HEK293 (cell line): ENCODE measurements around the gene SOCS1.

Experiments
- CTCF ChIA-PET: fragments of 350-600 bp; formaldehyde crosslinking; extraction: SDS; loops from one replicate; lab custom pipeline; 2021; ENCODE audit warnings: antibody characterized with exemption; lab: Yijun Ruan, JAX
- POLR2A ChIA-PET: fragments of 300-600 bp; formaldehyde crosslinking; extraction: SDS; loops from one replicate; lab custom pipeline; 2020; ENCODE audit warnings: antibody characterized with exemption, inconsistent platforms; lab: Yijun Ruan, JAX
- H3K27ac ChIP-seq: fragments of 200-500 bp; sonication (Bioruptor generic); 2 replicates; pipeline ENCODE4 v1.5.1; 2014; ENCODE audit warnings: low read depth, low read length, control low read depth, inconsistent platforms; ENCODE audit errors: extremely low read depth
- H3K36me3 ChIP-seq, 2 experiments: fragments of 200-500 bp in 1 of 2; sonication (Bioruptor generic) in 1 of 2; 1 replicate in 1 of 2; 2 replicates in 1 of 2; pipeline ENCODE4 v1.5.1; 2014 to 2017; ENCODE audit warnings: inconsistent platforms in 2 of 2, low read length in 2 of 2; ENCODE audit not compliant: control insufficient read depth in 2 of 2, insufficient read depth in 1 of 2
- H3K4me1 ChIP-seq: fragments of 200-500 bp; sonication (Bioruptor generic); 2 replicates; pipeline ENCODE4 v1.5.1; 2014; ENCODE audit warnings: mild to moderate bottlenecking, low read length, inconsistent platforms; ENCODE audit not compliant: control insufficient read depth, insufficient read depth
- H3K4me3 ChIP-seq: 2 replicates; pipeline ENCODE4 v1.5.1; 2011; ENCODE audit warnings: low read depth, mild to moderate bottlenecking, control low read depth, low read length, moderate library complexity
- H3K9me3 ChIP-seq: fragments of 200-500 bp; sonication (Bioruptor generic); 2 replicates; pipeline ENCODE4 v1.5.1; 2014; ENCODE audit warnings: low read depth, low read length, inconsistent platforms; ENCODE audit not compliant: control insufficient read depth, insufficient read depth
- BCL11B ChIP-seq: fragments of 450-650 bp; formaldehyde crosslinking; IDR thresholded peaks from 2 replicates; pipeline ENCODE4 v1.5.1; 2016; ENCODE audit warnings: low read depth, missing biosample characterization, missing genetic modification characterization
- GFI1B ChIP-seq: fragments of 450-650 bp; formaldehyde crosslinking; IDR thresholded peaks from 2 replicates; pipeline ENCODE4 v1.5.1; 2016; ENCODE audit warnings: missing biosample characterization, missing genetic modification characterization
- GLI2 ChIP-seq: fragments of 450-650 bp; formaldehyde crosslinking; IDR thresholded peaks from 2 replicates; pipeline ENCODE4; 2017; ENCODE audit warnings: missing biosample characterization, missing genetic modification characterization, low read depth, borderline replicate concordance
- KLF1 ChIP-seq: fragments of 450-650 bp; formaldehyde crosslinking; IDR thresholded peaks from 2 replicates; pipeline ENCODE4 v1.5.1; 2016; ENCODE audit warnings: missing biosample characterization, missing genetic modification characterization
- KLF7 ChIP-seq: fragments of 450-650 bp; formaldehyde crosslinking; IDR thresholded peaks from 2 replicates; pipeline ENCODE4 v1.5.1; 2016; ENCODE audit warnings: missing biosample characterization, missing genetic modification characterization, borderline replicate concordance
- KLF9 ChIP-seq: fragments of 450-650 bp; formaldehyde crosslinking; IDR thresholded peaks from 2 replicates; pipeline ENCODE4 v1.5.1; 2016; ENCODE audit warnings: missing biosample characterization, missing genetic modification characterization, low read depth
- OVOL3 ChIP-seq: fragments of 450-650 bp; formaldehyde crosslinking; IDR thresholded peaks from 2 replicates; pipeline ENCODE4 v1.5.1; 2016; ENCODE audit warnings: missing biosample characterization, missing genetic modification characterization
- SP2 ChIP-seq: fragments of 450-650 bp; formaldehyde crosslinking; IDR thresholded peaks from 2 replicates; pipeline ENCODE4 v1.5.1; 2016; ENCODE audit warnings: missing biosample characterization, missing genetic modification characterization
- ZBTB17 ChIP-seq: fragments of 450-650 bp; formaldehyde crosslinking; IDR thresholded peaks from 2 replicates; pipeline ENCODE4 v1.5.1; 2016; ENCODE audit warnings: missing biosample characterization, missing genetic modification characterization
- ZFHX2 ChIP-seq: fragments of 450-650 bp; formaldehyde crosslinking; conservative IDR thresholded peaks from 2 replicates; pipeline ENCODE4 v1.5.1; 2016; ENCODE audit warnings: missing biosample characterization, missing genetic modification characterization
- ZNF10 ChIP-seq: fragments of 450-650 bp; formaldehyde crosslinking; IDR thresholded peaks from 2 replicates; pipeline ENCODE4 v1.5.1; 2017; ENCODE audit warnings: missing biosample characterization, missing genetic modification characterization
- ZNF121 ChIP-seq: fragments of 450-650 bp; formaldehyde crosslinking; IDR thresholded peaks from 2 replicates; pipeline ENCODE4 v1.5.1; 2016; ENCODE audit warnings: missing biosample characterization, missing genetic modification characterization
- ZNF146 ChIP-seq: fragments of 450-650 bp; formaldehyde crosslinking; IDR thresholded peaks from 2 replicates; pipeline ENCODE4 v1.5.1; 2016; ENCODE audit warnings: missing biosample characterization, missing genetic modification characterization
- ZNF184 ChIP-seq: fragments of 450-650 bp; IDR thresholded peaks from 2 replicates; pipeline ENCODE4 v1.5.1; 2018; ENCODE audit warnings: missing biosample characterization, mild to moderate bottlenecking, missing genetic modification characterization
- ZNF366 ChIP-seq: fragments of 450-650 bp; formaldehyde crosslinking; conservative IDR thresholded peaks from 2 replicates; pipeline ENCODE4 v1.5.1; 2016; ENCODE audit warnings: missing biosample characterization, missing genetic modification characterization
- ZNF426 ChIP-seq: fragments of 450-650 bp; formaldehyde crosslinking; IDR thresholded peaks from 2 replicates; pipeline ENCODE4 v1.5.1; 2017; ENCODE audit warnings: missing biosample characterization, missing genetic modification characterization, mild to moderate bottlenecking, inconsistent platforms, moderate library complexity
- ZNF510 ChIP-seq: fragments of 450-650 bp; formaldehyde crosslinking; IDR thresholded peaks from 2 replicates; pipeline ENCODE4 v1.5.1; 2018; ENCODE audit warnings: mild to moderate bottlenecking, missing genetic modification characterization, missing biosample characterization; ENCODE audit not compliant: insufficient replicate concordance
- ZNF549 ChIP-seq: fragments of 450-650 bp; IDR thresholded peaks from 2 replicates; pipeline ENCODE4 v1.5.1; 2018; ENCODE audit warnings: missing biosample characterization, missing genetic modification characterization, mild to moderate bottlenecking, inconsistent platforms, moderate library complexity
- ZNF585B ChIP-seq: fragments of 450-650 bp; formaldehyde crosslinking; IDR thresholded peaks from 2 replicates; pipeline ENCODE4 v1.5.1; 2016; ENCODE audit warnings: missing biosample characterization, missing genetic modification characterization
- ZNF596 ChIP-seq: fragments of 450-650 bp; IDR thresholded peaks from 2 replicates; pipeline ENCODE4 v1.5.0; 2018; ENCODE audit warnings: missing biosample characterization, mild to moderate bottlenecking, missing genetic modification characterization, moderate library complexity
- ZNF658 ChIP-seq: fragments of 450-650 bp; formaldehyde crosslinking; IDR thresholded peaks from 2 replicates; pipeline ENCODE4; 2016; ENCODE audit warnings: missing biosample characterization, missing genetic modification characterization
- ZNF707 ChIP-seq: fragments of 450-650 bp; formaldehyde crosslinking; IDR thresholded peaks from 2 replicates; pipeline ENCODE4 v1.5.1; 2016; ENCODE audit warnings: missing biosample characterization, missing genetic modification characterization
- ZNF830 ChIP-seq: fragments of 450-650 bp; IDR thresholded peaks from 2 replicates; pipeline ENCODE4 v1.5.0; 2018; ENCODE audit warnings: missing biosample characterization, missing genetic modification characterization, low read depth, mild to moderate bottlenecking, moderate library complexity
- ZSCAN30 ChIP-seq: fragments of 450-650 bp; IDR thresholded peaks from 2 replicates; pipeline ENCODE4 v1.5.1; 2018; ENCODE audit warnings: missing biosample characterization, mild to moderate bottlenecking, missing genetic modification characterization, moderate library complexity
- ZXDB ChIP-seq: fragments of 450-650 bp; formaldehyde crosslinking; IDR thresholded peaks from 2 replicates; pipeline ENCODE4 v1.5.1; 2016; ENCODE audit warnings: missing biosample characterization, missing genetic modification characterization
- TF ChIP-seq, protein P1 (sequence below): fragments of 450-650 bp; formaldehyde crosslinking; conservative IDR thresholded peaks from 2 replicates; pipeline ENCODE4 v1.5.1; 2016; ENCODE audit warnings: low read depth, missing biosample characterization, missing genetic modification characterization
- TF ChIP-seq, protein P2 (sequence below): fragments of 450-650 bp; formaldehyde crosslinking; IDR thresholded peaks from 2 replicates; pipeline ENCODE4 v1.5.1; 2016; ENCODE audit warnings: missing biosample characterization, missing genetic modification characterization
- TF ChIP-seq, protein P3 (sequence below): fragments of 450-650 bp; formaldehyde crosslinking; IDR thresholded peaks from 2 replicates; pipeline ENCODE4 v1.5.1; 2016; ENCODE audit warnings: missing biosample characterization, missing genetic modification characterization

SOCS1 gene

DNA sequence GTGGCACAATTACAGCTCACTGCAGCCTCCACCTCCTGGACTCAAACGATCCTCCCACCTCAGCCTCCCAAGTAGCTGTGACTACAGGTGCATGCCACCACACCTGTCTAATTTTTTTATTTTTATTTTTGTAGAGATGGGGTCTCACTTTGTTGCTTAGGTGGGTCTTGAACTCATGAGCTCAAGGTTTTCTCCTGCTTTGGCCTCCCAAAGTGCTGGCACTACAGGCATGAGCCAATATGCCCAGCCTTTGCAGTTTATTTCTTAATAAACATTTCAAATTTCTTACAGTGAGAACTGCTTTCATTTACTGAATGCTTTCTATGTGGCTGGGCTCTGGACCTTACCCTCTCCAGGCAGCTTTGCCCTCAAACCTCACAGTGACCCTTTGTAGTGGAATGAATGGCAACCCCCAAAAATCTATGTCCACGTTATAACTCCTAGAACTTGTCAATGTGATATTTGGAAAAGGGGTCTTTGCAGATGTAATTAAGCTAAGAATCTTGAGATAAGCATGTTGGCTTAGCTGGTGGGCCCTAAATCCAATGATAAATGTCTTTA lies 14.7 kb upstream of the SOCS1 start:
- no peaks in the 10 kb centered on the region for H3K36me3 ChIP-seq
- H3K4me3 ChIP-seq: no peak overlapping the region
- CTCF ChIA-PET: interaction anchor here (0.6 to 1.0 kb wide), 3 partner anchors 12 to 307 kb away, joined by 3 to 5 read pairs (median 3); no protein-coding TSS in a partner anchor
- TF ChIP-seq KLF1 (no peak), BCL11B (tag by site-specific recombination) (no peak), ZNF146 (tag by site-specific recombination) (no peak)
- TF ChIP-seq, protein P1, sequence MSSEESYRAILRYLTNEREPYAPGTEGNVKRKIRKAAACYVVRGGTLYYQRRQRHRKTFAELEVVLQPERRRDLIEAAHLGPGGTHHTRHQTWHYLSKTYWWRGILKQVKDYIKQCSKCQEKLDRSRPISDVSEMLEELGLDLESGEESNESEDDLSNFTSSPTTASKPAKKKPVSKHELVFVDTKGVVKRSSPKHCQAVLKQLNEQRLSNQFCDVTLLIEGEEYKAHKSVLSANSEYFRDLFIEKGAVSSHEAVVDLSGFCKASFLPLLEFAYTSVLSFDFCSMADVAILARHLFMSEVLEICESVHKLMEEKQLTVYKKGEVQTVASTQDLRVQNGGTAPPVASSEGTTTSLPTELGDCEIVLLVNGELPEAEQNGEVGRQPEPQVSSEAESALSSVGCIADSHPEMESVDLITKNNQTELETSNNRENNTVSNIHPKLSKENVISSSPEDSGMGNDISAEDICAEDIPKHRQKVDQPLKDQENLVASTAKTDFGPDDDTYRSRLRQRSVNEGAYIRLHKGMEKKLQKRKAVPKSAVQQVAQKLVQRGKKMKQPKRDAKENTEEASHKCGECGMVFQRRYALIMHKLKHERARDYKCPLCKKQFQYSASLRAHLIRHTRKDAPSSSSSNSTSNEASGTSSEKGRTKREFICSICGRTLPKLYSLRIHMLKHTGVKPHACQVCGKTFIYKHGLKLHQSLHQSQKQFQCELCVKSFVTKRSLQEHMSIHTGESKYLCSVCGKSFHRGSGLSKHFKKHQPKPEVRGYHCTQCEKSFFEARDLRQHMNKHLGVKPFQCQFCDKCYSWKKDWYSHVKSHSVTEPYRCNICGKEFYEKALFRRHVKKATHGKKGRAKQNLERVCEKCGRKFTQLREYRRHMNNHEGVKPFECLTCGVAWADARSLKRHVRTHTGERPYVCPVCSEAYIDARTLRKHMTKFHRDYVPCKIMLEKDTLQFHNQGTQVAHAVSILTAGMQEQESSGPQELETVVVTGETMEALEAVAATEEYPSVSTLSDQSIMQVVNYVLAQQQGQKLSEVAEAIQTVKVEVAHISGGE: no peak
- TF ChIP-seq, protein P2, sequence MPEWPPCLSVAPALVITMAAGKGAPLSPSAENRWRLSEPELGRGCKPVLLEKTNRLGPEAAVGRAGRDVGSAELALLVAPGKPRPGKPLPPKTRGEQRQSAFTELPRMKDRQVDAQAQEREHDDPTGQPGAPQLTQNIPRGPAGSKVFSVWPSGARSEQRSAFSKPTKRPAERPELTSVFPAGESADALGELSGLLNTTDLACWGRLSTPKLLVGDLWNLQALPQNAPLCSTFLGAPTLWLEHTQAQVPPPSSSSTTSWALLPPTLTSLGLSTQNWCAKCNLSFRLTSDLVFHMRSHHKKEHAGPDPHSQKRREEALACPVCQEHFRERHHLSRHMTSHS (tag by site-specific recombination): no peak
- TF ChIP-seq, all 188 proteins: peak for 0
- no peaks in the 10 kb centered on the region for H3K9me3 ChIP-seq
- H3K4me1 ChIP-seq: peaks cover 5% of the 10 kb centered on the region
- H3K27ac ChIP-seq: no peak overlapping the region
- POLR2A ChIA-PET: interaction anchor here (0.7 kb wide), 1 partner anchor 15 kb away, joined by 3 read pairs; the partner anchor contains the start of gene SOCS1

DNA sequence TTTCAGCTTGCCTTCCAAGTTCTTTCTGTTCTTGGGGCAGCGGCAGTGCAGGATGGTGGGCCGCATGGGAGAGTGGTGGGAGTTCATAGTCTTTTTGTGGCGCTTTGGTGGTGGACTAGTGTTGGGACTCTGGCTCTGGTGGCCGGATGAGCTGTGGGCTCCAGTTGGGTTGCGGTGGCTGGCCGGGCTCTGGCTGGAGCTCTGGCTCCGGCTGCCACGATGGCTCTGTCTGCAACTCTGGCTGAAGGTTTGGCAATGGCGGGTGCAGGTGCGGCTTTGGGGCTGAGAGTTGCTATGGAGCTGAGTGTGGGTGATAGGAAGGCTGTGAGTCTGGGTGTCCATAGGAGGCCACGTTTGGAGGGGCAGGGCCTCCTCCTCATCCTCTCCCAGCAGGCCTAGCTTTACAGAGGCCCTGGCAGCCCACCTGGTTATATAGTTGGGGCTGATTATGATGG lies 12.9 kb upstream of the SOCS1 start, which contains the start of gene TNP2:
Gene TNP2 (minus strand): TSS at position 405 of the 455 bp plus-strand sequence. CDS start 63 bp downstream, at position 342.
- H3K4me1 ChIP-seq: peaks cover 3% of the 10 kb centered on the region
- TF ChIP-seq ZNF658 (no peak), ZSCAN30 (tag by site-specific recombination) (no peak), GFI1B (no peak), ZNF596 (no peak), KLF7 (tag by site-specific recombination) (no peak), ZFHX2 (no peak), ZBTB17 (tag by site-specific recombination) (no peak), ZNF510 (tag by site-specific recombination) (no peak), OVOL3 (tag by site-specific recombination) (no peak)
- H3K27ac ChIP-seq: no peak within 1 kb of the TSS
- POLR2A ChIA-PET: interaction anchor here (1.2 kb wide), 1 partner anchor 13 kb away, joined by 4 read pairs; the partner anchor contains the start of gene SOCS1
- no peaks in the 10 kb centered on the region for H3K36me3 ChIP-seq
- CTCF ChIA-PET: interaction anchor here (1.0 kb wide), 1 partner anchor 86 kb away, joined by 3 read pairs; no protein-coding TSS in a partner anchor
- H3K4me3 ChIP-seq: no peak within 1 kb of the TSS
- no peaks in the 10 kb centered on the region for H3K9me3 ChIP-seq

DNA sequence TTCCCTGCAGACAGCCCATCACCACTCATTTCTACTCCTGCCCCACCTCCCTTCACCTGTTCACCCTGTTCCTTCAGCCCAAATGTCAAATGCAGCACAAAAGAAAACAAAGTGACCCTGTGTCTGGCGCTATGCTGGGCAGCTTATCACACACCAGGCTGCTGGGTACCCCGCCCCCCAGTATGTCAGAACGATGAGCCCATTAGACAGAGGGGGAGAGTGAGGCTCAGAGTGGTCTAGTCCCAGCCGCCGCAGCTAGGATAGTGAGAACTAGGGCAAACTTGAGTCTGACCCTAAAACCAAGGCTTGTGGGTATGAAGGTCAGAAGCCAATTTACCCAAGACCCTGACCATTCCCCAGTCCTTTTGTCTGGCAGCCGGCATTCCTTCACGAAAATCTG lies 9.1 kb upstream of the SOCS1 start:
- ChIA-PET CTCF (no interaction called here), POLR2A (no interaction called here)
- TF ChIP-seq ZNF121 (tag by site-specific recombination) (no peak), ZNF585B (tag by site-specific recombination) (no peak), SP2 (no peak), ZNF184 (tag by site-specific recombination) (no peak), KLF9 (tag by site-specific recombination) (no peak), ZXDB (tag by site-specific recombination) (no peak), ZNF707 (tag by site-specific recombination) (no peak), GLI2 (tag by site-specific recombination) (no peak), ZNF366 (tag by site-specific recombination) (no peak), ZNF10 (tag by site-specific recombination) (no peak), ZNF549 (tag by site-specific recombination) (no peak), ZNF830 (no peak), ZNF426 (tag by site-specific recombination) (no peak)
- TF ChIP-seq, protein P3, sequence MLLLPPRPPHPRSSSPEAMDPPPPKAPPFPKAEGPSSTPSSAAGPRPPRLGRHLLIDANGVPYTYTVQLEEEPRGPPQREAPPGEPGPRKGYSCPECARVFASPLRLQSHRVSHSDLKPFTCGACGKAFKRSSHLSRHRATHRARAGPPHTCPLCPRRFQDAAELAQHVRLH (tag by site-specific recombination): no peak
- Histone ChIP-seq H3K4me3 (no peak overlapping the region), H3K36me3 (no peaks in the 10 kb centered on the region), H3K27ac (no peak overlapping the region), H3K9me3 (no peaks in the 10 kb centered on the region), H3K4me1 (no peaks in the 10 kb centered on the region)
